Umbilical cord (tissue), 1 donor: ENCODE results near the gene CYCS. TPM values are rescaled to one million over a fixed set of nuclear protein-coding genes. Genes with fewer than 3 reads are reported as not detected.

Experiments used
- total RNA-seq: library from RNA; depleted of rRNA; stranded (reverse); fragments of >200 nt; gene quantifications from one replicate; pipeline ENCODE4 v1.2.3, GENCODE V29; 2014; ENCODE audit warnings: low replicate concordance; ENCODE audit not compliant: insufficient read depth

CYCS gene
- total RNA-seq, 1 donor from 2014 or later: 23.1 TPM

Other genes with a start within 250 kb of the CYCS start
- gene OSBPL3, start 145.1 kb downstream of the CYCS start, total RNA-seq: 24.6 TPM
- gene NPVF, start 103.2 kb upstream of the CYCS start, total RNA-seq: 1.2 TPM